Jurkat, Clone E6-1 (cell line): ENCODE data around the gene GPR135.
"Not testable (repeated sequence)": the region's sequence is repeated elsewhere in the genome, so short reads cannot be mapped to it uniquely, and the experiment has no call there.

Source experiments
- DNase-seq: peaks from one replicate; pipeline ENCODE4 v3.0.0-alpha.2; 2011; ENCODE audit warnings: low read depth, low spot score
- H3K4me3 ChIP-seq: 2 replicates; pipeline ENCODE4 v1.5.1; 2011; ENCODE audit warnings: mild to moderate bottlenecking, low read length, control low read depth, moderate library complexity

Gene GPR135

DNA sequence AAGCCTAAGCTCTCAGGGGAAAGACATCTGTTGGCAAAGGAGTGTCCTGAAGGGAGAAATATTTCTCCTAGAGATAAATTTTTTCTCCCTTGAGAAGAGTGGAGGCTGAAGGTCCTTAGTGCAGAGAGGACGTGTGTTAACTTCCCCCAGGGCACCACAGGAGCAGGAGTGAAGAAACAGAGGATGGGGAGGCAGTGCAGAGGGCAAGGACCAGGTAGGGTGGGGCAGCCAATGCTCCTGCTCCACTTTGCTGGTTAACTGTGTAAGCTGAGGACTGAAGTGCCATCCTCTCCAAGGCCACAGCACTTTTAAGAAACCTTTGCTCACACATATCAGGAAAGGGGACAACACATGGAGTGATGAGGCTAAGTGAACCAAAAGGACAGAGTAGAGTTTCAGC, 15.0 kb upstream of the GPR135 start:
- H3K4me3 ChIP-seq = no peak overlapping the region

DNA sequence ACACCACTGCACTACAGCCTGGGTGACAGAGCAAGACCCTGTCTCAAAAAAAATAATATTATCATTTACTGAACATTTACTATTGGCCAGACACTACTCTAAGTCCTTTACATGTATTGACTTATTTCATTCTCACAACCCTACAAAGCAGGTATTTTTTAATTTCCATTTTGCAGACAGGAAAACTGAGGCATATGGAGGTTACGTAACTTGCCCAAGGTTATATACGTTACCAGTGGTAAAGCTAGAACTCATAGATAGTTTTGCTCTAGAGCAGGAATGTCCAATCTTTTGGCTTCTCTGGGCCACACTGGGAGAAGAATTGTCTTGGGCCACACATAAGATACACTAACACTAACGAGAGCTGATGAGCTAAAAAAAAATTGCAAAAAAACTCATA, 13.4 kb upstream of the GPR135 start:
- no peak overlapping the region for H3K4me3 ChIP-seq
- DNase-seq = no peak

More for the DNA sequence above, 15.0 kb upstream of the GPR135 start:
- DNase-seq = no peak

DNA sequence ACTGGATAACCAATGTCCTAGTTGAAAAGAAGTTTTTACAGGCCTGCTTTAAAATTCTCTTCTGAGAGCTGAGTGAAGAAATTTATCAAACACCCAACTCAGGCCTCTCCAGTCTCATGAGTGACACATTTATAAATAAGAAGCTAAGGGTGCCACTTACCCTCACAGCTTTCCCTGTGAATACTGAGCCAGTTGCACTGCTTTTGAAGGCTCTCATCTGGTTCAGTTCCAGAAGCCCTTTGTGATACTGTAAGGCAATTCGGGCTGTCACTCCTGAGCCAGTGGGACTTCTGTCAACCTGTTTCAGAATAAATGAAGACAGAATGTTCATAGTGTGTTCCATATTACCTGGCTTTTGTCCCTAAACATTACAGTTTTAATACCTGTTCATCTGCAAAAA, 10.5 kb upstream of the GPR135 start:
- no peak overlapping the region for H3K4me3 ChIP-seq

DNA sequence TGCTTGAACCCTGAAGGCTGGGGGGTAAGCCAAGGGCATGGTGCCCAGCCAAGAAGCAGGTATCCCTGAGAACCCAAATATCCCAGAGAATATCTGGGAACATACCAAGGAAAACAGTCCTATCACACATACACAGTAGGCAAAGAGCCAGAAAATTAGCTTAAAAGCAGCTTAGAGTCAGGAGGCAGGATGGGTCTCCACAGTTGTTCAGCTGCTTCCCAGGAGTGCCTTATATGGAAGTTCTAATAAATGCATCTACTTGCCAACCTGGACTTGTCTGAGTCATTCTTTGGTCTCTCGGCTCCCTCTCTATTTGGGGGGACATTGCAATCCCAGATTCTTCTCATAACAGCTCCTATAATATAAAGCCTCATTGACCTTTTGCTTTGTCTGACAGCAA, 9.0 kb upstream of the GPR135 start:
- H3K4me3 ChIP-seq = no peak overlapping the region
- DNase-seq = no peak

More for the DNA sequence above, 10.5 kb upstream of the GPR135 start:
- DNase-seq = no peak

DNA sequence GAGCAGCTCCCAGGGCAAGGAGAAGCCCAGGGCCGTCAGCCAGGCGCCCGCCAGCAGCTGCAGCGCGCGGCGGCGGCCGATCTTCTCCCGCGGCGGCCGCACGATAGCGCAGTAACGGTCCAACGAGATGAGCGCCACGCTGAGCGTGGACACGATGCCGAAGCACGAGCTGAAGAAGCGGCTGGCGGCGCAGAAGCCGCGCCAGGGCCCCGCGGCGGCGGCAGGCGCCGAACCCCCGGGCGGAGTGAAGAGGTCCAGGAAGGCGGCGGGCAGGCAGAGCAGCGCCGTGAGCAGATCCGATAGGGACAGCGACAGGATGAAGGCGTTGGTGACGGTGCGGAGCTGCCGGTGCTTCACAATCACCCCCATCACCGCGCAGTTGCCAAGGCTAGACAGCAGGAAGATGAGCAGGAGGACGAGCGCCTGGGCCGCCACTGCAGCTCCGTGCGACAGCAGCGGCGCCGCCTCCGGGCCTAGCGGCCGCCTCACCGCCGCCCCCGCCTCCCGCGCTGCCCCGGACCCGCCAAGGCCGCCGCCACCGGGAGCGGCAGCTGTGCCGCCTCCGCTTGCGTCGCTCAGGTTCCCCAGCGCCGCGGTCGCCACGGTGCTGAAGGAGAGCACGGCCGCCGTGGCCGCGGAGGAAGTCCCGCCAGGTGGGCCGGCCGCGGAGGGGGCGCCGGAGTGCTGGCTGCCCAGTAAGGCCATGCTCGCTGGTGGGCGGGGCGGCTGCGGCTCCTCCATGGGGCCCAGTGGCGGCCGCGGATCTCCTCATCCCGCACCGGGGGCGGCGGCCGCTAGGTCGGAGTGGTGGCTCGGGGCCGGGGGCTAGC, 479 bp downstream of the GPR135 start:
- DNase-seq = no peak
- no peak overlapping the region for H3K4me3 ChIP-seq

DNA sequence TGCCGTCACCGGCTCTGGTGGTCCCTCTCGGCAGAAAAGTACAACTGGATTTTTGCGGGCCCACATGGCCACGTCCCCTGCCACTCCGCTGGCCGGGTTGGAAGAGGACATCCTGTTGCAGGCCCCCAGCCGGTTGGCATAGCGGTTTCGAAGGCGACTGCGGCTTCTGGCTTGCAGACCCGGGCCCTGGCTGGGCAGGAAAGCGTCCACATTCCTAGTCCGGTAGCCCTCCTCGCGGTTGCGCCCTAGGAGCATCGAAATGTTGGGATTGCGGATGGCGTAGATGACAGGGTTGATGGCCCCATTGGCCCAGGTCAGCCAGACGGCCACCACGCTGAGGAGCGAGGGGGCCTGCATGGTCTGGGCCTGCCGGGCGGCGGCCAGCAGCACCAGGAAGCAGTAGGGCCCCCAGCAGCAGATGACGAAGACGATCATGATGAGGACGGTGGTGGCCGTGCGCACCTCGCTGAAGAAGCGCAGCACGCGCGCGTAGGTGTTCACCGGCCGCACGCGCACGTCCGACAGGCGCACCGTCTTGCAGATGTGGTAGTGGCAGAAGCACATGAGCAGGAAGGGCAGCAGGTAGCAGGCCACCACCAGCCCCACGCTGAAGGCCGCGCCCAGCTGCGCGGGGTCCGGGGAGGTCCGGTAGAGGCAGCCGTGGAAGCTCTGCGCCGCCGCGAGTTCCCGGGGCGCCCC, 1.2 kb downstream of the GPR135 start:
- no peak overlapping the region for H3K4me3 ChIP-seq
- DNase-seq = no peak

DNA sequence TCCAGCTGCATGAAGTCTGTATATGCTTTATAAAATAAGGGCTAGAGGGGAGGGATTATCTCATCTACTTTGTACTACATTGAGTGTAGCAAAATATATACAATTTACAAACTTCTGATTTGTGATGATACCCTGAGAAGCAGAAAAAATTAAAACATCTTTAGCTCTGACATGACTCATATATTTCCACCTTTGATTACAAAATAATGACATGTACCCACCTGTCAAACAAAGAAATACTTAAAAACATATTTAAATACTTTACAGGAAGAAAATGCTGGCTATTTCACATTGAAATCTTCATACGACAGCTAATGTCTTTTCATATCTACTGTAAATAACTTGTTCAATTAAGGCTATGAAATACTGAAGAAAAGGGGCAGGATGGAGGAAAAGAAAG, 3.3 kb downstream of the GPR135 start:
- no peak overlapping the region for H3K4me3 ChIP-seq
- no peak for DNase-seq

DNA sequence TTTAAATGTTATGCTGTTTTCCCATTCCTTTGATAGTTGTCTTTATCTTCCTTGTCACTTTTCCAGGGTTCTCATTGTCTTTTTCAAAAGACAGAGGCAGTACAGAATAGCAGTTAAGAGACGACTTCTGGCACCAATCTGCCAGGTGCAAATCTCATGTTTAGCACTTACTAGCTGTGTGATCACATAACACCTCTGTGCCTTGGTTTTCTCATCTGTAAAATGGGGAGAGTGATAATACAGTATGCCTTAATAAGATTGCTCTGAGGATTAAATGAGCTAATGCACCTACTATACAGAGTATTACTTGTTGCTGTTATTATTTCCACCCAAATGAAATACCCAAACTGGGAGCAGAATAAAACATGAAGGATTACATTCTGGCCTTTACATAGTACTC, 4.8 kb downstream of the GPR135 start:
- H3K4me3 ChIP-seq = no peak overlapping the region
- DNase-seq = no peak

DNA sequence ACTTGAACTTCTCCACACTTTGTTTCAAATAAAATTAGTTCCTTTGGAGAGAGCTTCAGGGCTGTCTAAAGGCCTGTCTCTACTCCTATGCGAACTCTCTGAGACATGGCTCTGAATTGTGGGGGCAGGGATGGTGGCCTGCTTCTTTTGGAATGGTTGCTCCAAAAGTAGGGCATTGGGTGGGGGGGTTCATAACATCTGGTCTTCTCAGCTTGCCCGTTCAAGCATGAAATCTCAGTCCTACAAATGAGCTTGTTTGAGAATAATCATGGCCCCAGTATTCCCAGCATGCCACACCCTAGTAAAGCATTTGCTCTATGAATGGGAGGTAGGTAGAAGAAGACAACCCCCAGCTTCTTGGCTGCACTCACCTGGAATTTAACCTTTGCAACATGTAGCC, 6.7 kb downstream of the GPR135 start:
- DNase-seq = no peak
- H3K4me3 ChIP-seq = no peak overlapping the region

DNA sequence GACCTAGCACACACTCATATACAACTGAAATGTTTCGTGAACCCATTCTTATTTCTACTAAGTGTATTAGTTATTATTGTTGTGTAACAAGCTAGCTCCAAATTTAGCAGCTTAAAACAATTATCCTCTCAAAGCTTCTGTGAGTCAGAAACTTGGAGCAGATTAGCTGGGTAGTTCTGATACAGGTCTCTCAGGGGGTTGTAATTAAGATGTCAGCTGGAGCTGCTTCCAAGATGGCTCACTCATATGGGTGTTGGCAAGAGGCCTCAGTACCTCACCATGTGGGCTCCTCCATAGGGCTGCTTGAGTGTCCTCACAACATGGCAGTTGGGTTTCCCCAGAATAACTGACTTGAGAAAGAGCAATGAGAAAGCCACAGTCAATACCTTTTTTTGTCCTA, 9.8 kb downstream of the GPR135 start:
- H3K4me3 ChIP-seq = no peak overlapping the region
- DNase-seq = no peak

DNA sequence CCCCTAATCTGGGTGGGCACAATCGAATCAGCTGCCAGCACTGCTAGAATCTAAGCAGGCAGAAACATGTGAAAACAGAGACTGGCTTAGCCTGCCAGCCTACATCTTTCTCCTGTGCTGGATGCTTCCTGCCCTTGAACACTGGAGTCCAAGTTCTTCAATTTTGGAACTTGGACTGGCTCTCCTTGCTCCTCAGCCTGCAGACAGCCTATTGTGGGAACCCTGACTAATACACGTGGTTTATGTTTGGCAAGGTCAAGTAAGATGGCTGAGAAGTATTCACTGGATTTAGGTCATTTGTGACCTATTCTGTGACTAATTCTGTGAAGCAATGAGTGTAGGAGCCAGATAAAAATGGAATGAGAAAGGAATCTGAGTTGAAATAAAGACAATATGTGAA, 11.0 kb downstream of the GPR135 start:
- no peak for DNase-seq
- H3K4me3 ChIP-seq = no peak overlapping the region

DNA sequence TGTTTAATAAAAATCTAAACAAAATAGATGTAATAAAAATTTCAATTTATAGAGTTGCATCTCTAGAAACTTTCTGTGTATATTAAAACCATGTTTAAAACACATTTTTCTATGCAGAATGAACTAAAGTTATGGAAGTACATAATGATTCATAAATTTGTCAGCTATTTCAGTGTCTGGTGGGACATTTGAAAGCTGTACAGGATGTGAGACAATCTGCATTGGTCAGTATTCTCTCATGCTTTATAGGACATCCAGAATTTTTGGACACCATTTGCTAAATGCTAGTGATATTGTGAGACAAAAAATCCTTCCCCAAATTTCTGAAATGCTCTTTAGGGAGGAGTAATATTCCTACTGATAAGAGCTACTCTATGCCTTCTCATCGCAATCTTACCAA, 13.3 kb downstream of the GPR135 start:
- no peak for DNase-seq
- H3K4me3 ChIP-seq = no peak overlapping the region

DNA sequence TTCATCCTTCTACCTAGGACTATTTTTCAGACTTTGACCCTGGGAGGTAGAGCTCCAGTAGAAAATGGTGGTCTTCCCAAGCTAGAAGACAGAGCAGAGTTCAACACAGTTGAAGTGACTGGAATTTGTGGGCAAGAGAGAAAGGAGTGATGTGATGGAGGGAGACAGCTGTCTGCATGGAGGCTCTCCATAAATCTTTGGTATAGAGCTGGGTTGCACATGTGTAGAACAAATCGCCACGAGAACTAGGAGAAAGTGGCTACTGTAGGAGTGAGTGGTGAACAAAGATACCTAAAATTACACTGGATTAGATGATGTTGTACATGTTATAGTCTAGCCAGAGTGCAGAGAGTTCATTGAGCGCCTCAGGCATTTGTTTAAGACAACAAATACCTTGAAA, 14.5 kb downstream of the GPR135 start:
- H3K4me3 ChIP-seq = no peak overlapping the region
- DNase-seq = no peak

DNA sequence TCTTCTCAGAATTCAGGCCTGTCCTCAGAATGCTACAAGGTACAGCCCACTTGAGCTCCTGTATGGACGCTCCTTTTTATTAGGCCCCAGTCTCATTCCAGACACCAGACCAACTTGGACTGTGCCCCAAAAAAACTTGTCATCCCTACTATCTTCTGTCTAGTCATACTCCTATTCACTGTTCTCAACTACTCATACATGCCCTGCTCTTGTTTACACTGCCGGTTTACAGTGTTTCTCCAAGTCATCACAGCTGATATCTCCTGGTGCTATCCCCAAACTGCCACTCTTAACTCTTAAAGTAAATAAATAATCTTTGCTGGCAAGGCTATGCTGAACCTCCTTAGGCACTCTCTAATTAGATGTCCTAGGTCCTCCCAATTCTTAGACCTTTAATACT, 16.5 kb downstream of the GPR135 start:
- DNase-seq, H3K4me3 ChIP-seq: not testable (repeated sequence)

DNA sequence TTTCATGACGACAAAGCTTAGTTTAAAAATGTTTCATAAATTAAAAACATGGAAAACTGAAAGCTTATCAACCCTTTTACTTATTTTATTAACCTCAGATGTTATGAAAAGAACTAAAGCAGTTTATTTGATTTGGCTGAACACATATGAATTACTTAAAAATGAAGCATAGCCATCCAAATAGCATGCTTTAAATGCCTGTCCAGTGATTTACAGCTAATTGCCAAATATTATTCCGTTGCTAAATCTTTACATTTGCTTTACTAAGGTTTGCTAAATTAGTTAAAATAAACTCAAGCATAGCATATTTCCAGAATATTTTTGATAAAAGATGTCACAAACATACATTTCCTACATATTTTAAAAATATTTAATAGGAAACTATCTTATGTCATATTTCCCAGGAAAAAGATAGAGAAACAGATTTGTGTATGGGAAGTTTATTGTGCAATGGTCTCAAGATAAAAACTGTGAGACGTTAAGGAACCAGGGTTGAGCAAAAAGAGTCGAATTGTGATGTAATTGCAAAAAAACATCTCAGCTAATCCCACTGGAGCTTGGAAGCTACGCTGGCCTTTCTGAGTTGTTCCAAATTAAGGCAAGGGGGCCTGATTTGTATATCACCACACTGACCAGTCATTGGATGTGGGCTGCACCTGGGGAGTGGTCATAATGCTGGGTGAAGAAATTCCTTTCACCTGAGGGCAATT, 25.8 kb downstream of the GPR135 start:
- DNase-seq = no peak
- H3K4me3 ChIP-seq = no peak overlapping the region

DNA sequence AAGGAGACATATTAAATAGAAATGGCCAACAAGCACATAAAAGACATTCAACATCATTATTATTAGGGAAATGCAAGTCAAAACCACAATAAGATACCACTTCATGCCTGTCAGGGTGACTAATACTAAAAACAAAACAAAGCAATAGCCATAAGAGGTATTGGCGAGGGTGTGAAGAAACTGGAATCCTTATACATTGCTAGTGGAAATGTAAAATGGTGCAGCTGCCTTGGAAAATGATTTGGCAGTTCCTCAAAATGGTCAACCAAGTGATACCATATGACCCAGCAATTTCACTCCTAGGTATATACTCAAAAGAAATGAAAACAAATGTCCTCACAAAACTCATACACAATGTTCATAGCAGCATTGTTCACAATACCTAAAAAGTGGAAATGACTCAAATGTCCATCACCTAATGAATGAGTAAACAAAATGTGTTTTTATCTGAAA, 27.0 kb downstream of the GPR135 start:
- DNase-seq = no peak
- H3K4me3 ChIP-seq = no peak overlapping the region

DNA sequence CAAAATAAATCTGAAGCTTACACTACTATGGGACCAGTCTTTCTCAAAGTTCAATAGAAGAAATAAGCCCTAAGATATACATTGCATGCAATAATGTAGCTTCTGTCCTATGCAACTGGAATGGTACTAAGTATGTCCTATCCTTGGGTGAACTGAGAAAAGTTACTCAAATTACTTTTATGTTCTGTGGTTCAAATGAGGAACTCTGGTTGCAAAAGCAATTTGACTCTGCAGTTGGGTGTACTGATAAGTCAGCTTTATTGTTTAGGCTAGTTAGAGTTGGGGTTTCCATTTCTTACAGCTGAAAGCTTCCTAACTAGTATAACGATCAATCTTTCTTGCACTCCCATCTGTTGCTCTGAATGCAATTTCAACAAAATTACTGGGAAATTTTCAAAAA, 29.2 kb downstream of the GPR135 start:
- H3K4me3 ChIP-seq = no peak overlapping the region
- no peak for DNase-seq

DNA sequence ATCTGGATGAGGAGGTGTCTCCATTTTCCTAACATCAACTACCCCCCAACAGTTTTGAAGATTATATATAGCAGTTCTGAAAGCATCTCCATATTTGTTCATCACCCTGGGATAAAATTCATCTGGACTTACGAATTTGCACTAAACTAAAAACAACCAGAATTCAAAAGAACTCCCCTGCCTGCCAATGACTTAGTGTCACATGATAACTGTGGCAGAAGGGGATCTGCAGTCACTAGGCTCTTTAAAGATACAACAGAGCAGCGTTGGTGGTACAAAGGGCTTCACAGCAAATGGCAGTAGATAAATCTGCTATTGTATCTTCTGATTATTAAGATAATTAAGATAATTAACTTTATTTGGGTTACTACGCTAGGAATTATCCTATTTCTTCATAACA, 30.1 kb downstream of the GPR135 start:
- H3K4me3 ChIP-seq = no peak overlapping the region
- no peak for DNase-seq

DNA sequence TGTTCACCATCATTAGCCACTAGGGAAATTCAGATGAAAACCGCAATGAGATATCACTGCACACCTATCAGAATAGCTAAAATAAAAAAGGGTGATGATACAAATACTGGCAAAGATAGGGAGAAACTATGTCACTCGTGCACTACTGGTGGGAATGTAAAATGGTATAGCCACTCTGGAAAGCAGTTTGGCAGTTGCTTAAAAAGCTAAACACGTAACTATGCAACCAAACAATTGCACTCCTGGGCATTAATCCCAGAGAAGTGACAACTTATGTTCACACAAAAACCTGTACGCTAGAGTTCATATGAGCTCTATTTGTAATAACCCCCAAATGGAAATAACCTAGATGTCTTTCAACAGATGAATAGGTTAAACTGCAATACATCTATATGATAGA, 35.4 kb downstream of the GPR135 start:
- H3K4me3 ChIP-seq = no peak overlapping the region
- no peak for DNase-seq

DNA sequence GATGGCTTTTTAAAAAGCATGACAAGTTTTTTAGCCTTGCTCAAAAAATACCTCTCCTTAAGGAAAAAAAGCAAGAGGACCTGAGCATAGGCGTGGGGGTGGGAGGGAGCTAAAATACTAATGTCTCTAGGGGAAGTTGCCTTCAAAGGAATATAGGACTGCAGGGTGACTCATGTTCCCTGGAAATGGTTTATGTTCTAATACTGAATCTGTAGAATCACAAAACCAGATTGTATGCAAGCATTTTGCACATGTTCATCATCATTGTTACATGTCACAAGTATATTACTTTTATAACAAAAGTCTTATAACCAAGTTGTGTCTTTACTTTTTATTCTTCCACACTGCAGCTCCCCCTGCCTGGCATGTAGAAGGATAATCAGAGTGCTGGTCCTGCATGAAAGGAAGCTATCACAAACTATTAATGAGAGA, 36.6 kb downstream of the GPR135 start:
- DNase-seq = no peak
- no peak overlapping the region for H3K4me3 ChIP-seq
